Ramos (cell line): Measurements from ENCODE around the gene ANXA2R.
"Not testable (repeated sequence)": the region's sequence is repeated elsewhere in the genome, so short reads cannot be mapped to it uniquely, and the experiment has no call there.

Experiments used
- in situ Hi-C: fragments of 300-500 bp; cut with MboI; formaldehyde crosslinking; loops from one replicate; pipeline ENCODE4 v1.14.3; 2022; ENCODE audit warnings: low sequenced_read_pairs; ENCODE audit not compliant: unreplicated experiment

The ANXA2R gene

GRCh38 chr5:43061352-43062075, 21.4 kb upstream of the ANXA2R start:
- in situ Hi-C loops, result no loop called here

DNA sequence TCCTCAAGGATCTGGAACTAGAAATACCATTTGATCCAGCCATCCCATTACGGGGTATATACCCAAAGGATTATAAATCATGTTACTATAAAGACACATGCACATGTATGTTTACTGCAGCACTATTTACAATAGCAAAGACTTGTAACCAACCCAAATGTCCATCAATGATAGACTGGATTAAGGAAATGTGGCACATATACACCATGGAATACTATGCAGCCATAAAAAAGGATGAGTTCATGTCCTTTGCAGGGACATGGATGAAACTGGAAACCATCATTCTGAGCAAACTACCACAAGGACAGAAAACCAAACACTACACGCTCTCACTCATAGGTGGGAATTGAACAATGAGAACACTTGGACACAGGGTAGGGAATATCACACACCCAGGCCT, 19.9 kb upstream of the ANXA2R start:
- in situ Hi-C loops, result not testable (repeated sequence)

DNA sequence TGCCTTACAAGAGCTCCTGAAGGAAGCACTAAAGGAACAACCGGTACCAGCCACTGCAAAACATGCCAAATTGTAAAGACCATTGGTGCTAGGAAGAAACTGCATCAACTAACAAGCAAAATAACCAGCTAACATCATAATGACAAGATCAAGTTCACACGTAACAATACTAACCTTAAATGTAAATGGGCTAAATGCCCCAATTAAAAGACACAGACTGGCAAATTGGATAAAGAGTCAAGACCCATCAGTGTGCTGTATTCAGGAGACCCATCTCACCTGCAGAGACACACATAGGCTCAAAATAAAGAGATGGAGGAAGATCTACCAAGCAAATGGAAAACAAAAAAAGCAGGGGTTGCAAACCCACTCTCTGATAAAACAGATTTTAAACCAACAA, 15.0 kb upstream of the ANXA2R start:
- in situ Hi-C loops, result not testable (repeated sequence)

- in situ Hi-C loops, result no loop called here
These were observed 11.6 kb upstream of the ANXA2R start for GRCh38 chr5:43051684-43052083.

DNA sequence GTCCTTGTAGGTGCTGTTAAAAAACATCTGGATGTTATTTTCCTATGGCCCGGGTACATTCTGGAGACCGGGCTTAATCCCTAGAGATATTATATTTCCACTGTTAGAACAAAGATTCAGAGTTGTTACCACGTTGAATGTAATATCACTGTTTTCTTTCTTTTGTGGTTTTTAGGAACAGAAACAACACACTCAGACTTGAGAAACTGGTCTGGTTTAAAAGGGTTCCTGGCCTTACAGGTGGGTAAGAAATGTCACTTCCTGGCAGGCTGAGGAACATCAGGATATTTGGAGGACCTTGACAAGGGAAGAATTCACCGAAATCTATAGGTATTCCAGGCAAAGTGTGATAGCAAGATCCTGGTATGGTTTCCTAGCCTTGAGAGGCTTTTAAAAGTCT, 10.3 kb upstream of the ANXA2R start:
- in situ Hi-C loops, result no loop called here

DNA sequence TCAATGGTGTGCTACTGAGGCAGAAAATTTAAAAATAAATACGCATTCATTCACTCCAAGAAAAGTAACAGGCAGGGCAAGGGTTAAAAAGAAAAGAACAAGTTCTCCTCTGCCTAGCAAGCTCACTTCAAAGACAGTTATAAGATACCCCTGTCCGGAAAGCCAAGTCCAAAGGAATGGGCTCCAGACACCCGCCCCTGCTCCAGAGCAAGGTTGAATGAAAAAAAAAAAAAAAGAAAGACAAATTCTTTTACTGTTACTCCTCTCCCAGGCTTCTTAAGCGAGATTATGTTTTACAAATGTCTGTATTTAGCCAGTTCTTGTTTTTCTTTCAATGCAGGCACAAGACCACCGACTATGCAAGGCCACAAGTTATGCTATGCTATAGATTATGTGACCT, 9.1 kb upstream of the ANXA2R start:
- in situ Hi-C loops, result loop anchor here (10.0 kb wide), 1 partner anchor 144 kb away; no protein-coding TSS in a partner anchor

DNA sequence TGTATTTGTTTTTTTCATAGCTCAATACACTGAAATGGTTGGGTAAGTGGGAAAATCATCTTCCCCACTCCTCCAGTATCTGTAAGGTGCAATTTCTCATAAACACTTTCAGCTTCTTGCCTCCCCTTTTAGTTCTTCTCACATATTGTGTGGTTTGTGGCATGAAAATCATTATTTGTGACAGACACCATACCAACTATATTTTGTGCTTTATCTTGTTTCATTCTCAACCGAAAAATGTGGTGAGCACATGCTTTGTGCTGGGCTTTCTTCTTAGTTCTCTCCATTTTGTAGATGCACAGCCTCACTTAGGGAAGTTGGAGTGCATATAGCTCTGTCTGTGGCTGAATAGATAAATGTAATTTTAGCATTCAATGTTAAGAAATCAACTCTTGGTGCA, 6.4 kb upstream of the ANXA2R start:
- in situ Hi-C loops, result loop anchor here (10.0 kb wide), 1 partner anchor 142 kb away; no protein-coding TSS in a partner anchor

DNA sequence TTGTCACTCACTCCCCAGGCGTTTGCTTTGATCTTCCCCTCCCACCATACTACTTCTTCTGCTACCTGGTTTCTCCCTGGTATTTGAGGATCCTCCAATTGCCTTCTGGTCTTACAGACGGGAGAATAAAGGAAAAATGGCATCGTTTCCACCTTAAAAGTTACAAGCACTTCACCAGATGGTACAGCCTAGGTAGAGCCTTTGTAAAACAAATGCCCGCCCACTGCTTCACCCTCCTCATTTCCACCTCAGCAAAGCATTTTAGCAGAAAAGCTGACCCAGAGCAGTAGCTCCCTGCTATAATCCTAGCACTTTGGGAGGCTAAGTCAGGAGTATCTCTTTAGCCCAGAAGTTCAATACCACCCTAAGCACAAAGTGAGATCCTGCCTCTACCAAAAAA, 5.1 kb upstream of the ANXA2R start:
- in situ Hi-C loops, result loop anchor here (10.0 kb wide), 1 partner anchor 140 kb away; no protein-coding TSS in a partner anchor

GRCh38 chr5:43044181-43044914, 4.2 kb upstream of the ANXA2R start:
- in situ Hi-C loops, result loop anchor here (10.0 kb wide), 1 partner anchor 140 kb away; no protein-coding TSS in a partner anchor

GRCh38 chr5:43043400-43043756, 3.3 kb upstream of the ANXA2R start:
- in situ Hi-C loops, result loop anchor here (10.0 kb wide), 1 partner anchor 139 kb away; no protein-coding TSS in a partner anchor

DNA sequence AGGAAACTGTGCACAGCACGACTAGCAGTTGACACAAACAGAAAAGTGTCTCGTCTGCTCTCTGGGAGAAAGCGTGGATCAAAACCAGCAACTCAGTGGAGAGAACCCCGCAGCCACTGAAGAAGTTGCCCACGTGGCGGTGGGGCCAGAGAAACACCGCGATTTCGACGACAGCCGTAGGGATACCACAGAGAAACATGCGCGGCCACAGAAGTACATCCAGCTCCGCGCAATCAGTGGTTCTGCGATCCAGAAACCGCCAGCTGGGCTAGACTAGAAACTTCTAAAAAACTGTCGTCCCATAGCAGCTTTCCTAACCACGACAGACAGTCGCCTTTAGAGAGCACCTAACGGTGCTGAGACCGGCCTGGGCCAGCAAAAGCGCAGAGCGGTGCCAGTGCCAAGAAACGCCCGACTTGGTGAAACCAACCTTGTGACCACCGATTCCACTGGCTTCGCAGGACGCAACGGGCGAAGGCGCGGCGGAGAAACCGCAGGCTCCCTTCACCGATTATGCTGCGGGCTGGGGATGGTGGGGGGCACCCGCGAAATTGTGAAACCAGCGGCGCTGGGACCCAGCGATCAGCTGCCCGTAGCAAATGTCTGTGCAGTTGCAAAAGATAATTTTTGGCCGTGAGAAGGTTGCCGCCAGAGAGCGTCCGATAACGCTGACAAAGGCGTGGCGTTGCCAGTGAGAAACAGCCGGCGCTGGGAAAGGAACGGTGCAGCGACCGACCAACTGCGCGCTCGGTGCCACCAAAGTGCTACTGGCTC, 2.7 kb upstream of the ANXA2R start:
- in situ Hi-C loops, result loop anchor here (10.0 kb wide), 1 partner anchor 138 kb away; no protein-coding TSS in a partner anchor

DNA sequence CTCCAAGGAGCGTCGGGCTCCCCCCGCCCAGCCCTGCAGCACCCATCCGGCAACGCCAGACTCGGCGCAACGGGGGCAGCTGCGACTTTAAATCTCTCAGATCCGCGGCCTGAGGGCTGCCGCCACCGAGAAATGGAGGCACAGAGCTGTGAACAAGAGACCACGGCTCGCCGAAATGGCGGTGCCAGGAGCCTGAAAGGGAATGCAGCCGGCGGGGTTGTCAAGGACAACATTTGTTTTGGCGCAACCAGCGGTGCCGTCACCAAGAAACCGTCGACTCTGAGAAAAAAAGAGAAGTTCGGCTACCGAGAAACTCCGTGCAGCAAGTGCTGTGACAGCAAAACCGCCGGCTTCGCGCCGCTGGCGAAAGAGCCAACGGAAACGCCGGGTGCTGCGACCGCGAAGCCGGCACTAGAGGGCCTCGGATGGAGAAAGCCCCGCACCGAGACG, 2.1 kb upstream of the ANXA2R start:
- in situ Hi-C loops, result loop anchor here (10.0 kb wide), 1 partner anchor 137 kb away; no protein-coding TSS in a partner anchor

- in situ Hi-C loops, result loop anchor here (10.0 kb wide), 1 partner anchor 137 kb away; no protein-coding TSS in a partner anchor
These were observed 1.6 kb upstream of the ANXA2R start for GRCh38 chr5:43041669-43042175.

- in situ Hi-C loops, result loop anchor here (10.0 kb wide), 1 partner anchor 136 kb away; no protein-coding TSS in a partner anchor
These were observed 1.1 kb upstream of the ANXA2R start for GRCh38 chr5:43041110-43041668.

DNA sequence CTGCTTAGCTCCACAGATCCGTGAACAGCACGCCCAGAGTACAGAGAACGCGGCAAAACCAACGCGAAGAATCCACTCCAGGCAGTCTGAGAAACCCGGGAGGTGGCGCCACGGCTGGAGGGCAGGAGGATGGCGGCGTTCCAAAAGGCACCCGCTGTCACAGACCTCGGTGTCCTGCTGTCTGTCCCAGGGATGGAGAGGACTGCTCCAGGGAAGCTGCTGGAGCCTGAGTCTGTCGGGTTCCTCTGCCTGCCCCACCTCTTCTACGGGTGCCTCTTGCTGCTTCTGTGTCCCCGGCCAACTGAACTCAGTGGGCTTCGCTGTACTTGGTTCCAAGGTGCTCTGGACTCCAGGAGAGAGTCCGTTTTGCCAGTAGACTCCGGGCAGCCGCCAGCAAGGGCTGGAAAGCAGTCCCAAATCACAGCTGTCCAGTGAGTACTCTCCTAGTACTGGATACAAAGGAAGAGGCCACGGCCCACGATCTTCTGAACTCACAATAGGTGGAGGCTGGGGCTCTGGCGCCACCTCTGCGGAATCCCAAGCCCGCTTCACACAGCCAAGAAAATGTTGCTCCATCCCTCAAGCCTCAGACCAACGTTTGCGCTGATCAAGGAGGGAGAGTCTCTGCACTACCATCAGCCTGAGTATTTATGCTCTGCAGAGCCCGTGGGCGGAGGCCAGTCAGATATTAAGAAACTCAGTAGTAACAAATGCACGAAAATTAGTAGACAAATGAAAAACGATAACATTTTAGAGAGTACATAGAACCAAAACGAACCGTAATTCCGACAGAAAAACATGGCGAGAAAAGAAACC, 440 bp downstream of the ANXA2R start:
- in situ Hi-C loops, result loop anchor here (10.0 kb wide), 1 partner anchor 135 kb away; no protein-coding TSS in a partner anchor

DNA sequence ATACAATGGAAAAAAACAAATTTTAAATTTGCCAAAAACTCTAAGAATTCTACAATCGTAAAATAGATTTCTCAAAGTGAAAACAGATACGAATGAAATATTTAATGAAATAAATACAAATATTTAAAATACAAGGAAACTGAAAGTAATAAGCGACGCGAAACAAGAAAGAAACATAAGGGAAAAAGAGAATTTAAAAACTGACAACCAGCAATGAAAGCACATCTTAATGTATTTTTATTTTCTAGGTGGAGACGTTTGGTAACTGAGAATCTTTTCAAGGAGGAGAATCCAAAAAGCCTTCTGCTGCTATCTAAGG, 1.0 kb downstream of the ANXA2R start:
- in situ Hi-C loops, result no loop called here

DNA sequence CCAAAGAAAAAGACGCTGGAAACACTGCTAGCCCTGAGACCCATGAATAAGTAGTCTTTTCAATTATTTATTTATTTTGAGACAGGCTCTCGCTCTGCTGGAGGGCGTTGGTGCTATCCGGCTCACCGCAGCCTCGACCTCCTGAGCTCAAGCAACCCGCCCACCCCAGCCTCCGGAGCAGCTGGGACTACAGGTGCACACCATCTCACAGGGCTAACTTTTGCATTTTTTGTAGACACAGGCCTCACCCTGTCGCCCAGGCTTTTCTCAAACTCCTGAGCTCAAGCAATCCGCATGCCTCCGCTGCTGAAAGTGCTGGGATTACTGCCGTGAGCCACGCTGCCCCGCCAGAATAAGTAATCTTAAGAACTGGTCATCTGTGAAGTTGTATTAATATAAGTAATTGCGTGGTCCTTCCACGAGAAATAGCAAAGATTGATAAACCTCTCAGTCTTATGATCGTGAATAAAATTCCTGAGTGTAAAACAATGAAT, 1.6 kb downstream of the ANXA2R start:
- in situ Hi-C loops, result no loop called here

DNA sequence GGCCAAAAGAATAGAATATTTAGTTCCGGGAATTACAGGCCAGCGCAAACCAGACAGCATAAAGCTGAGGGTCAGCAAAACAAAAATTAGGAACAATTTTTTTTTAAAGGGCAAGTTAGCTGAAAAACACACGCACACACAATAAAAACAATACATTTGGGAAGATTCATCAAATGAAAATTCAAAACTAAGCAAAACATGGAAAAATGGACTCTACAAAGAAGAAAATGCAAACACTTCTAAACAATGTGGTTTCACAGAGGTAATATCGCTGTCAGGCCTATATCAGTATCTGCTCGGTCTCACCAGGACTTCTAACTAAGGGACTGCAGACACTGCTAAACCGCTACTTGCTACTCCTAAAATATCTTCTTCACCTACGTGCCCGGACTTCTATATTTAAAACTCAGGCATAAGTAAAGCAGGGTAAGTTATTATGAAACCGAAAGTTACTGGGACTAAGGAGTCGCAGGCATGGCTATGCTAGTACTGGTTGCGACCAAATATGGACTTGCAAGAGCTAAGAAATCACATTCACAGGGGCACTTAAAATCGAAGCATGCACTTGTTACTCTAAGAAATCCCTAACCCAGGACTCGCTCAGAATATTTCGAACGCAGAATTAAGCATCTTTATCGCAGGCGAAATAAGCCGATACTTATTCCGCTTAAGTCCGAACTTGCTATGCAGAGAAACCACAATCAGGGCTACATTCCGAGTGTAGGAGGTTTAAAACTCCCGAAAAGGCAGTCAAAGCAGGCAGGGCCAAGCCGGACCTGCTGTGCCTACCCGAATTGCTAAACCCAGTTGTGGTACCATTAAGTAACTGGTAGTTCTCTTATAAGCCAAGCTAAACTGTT, 2.3 kb downstream of the ANXA2R start:
- in situ Hi-C loops, result no loop called here
